HEK293 (cell line): ENCODE data around the gene HOXD9.

ENCODE experiments used
- CTCF ChIA-PET: fragments of 350-600 bp; formaldehyde crosslinking; extraction: SDS; loops from one replicate; lab custom pipeline; 2021; ENCODE audit warnings: antibody characterized with exemption; lab: Yijun Ruan, JAX
- POLR2A ChIA-PET: fragments of 300-600 bp; formaldehyde crosslinking; extraction: SDS; loops from one replicate; lab custom pipeline; 2020; ENCODE audit warnings: antibody characterized with exemption, inconsistent platforms; lab: Yijun Ruan, JAX
- H3K27ac ChIP-seq: fragments of 200-500 bp; sonication (Bioruptor generic); 2 replicates; pipeline ENCODE4 v1.5.1; 2014; ENCODE audit warnings: low read depth, low read length, control low read depth, inconsistent platforms; ENCODE audit errors: extremely low read depth
- H3K36me3 ChIP-seq, 2 experiments: fragments of 200-500 bp in 1 of 2; sonication (Bioruptor generic) in 1 of 2; 1 replicate in 1 of 2; 2 replicates in 1 of 2; pipeline ENCODE4 v1.5.1; 2014 to 2017; ENCODE audit warnings: inconsistent platforms in 2 of 2, low read length in 2 of 2; ENCODE audit not compliant: control insufficient read depth in 2 of 2, insufficient read depth in 1 of 2
- H3K4me1 ChIP-seq: fragments of 200-500 bp; sonication (Bioruptor generic); 2 replicates; pipeline ENCODE4 v1.5.1; 2014; ENCODE audit warnings: mild to moderate bottlenecking, low read length, inconsistent platforms; ENCODE audit not compliant: control insufficient read depth, insufficient read depth
- H3K4me3 ChIP-seq: 2 replicates; pipeline ENCODE4 v1.5.1; 2011; ENCODE audit warnings: low read depth, mild to moderate bottlenecking, control low read depth, low read length, moderate library complexity
- H3K9me3 ChIP-seq: fragments of 200-500 bp; sonication (Bioruptor generic); 2 replicates; pipeline ENCODE4 v1.5.1; 2014; ENCODE audit warnings: low read depth, low read length, inconsistent platforms; ENCODE audit not compliant: control insufficient read depth, insufficient read depth
- GLI2 ChIP-seq: fragments of 450-650 bp; formaldehyde crosslinking; IDR thresholded peaks from 2 replicates; pipeline ENCODE4; 2017; ENCODE audit warnings: missing biosample characterization, missing genetic modification characterization, low read depth, borderline replicate concordance
- KLF1 ChIP-seq: fragments of 450-650 bp; formaldehyde crosslinking; IDR thresholded peaks from 2 replicates; pipeline ENCODE4 v1.5.1; 2016; ENCODE audit warnings: missing biosample characterization, missing genetic modification characterization
- MYNN ChIP-seq: fragments of 450-650 bp; formaldehyde crosslinking; IDR thresholded peaks from 2 replicates; pipeline ENCODE4 v1.5.1; 2016; ENCODE audit warnings: missing biosample characterization, missing genetic modification characterization, borderline replicate concordance
- MZF1 ChIP-seq: fragments of 450-650 bp; formaldehyde crosslinking; IDR thresholded peaks from 2 replicates; pipeline ENCODE4 v1.5.1; 2017; ENCODE audit warnings: missing biosample characterization, missing genetic modification characterization, borderline replicate concordance
- PRDM1 ChIP-seq: fragments of 450-650 bp; formaldehyde crosslinking; IDR thresholded peaks from 2 replicates; pipeline ENCODE4; 2016; ENCODE audit warnings: missing biosample characterization, missing genetic modification characterization
- REPIN1 ChIP-seq: fragments of 450-650 bp; formaldehyde crosslinking; IDR thresholded peaks from 2 replicates; pipeline ENCODE4 v1.5.1; 2017; ENCODE audit warnings: missing biosample characterization, missing genetic modification characterization, low read depth
- TCF7L2 ChIP-seq: IDR thresholded peaks from 2 replicates; pipeline ENCODE4 v1.6.1; 2011; ENCODE audit warnings: low read depth, mild to moderate bottlenecking, inconsistent platforms, low read length, moderate library complexity, borderline replicate concordance
- ZBTB48 ChIP-seq: fragments of 450-650 bp; formaldehyde crosslinking; IDR thresholded peaks from 2 replicates; pipeline ENCODE4 v1.5.1; 2016; ENCODE audit warnings: missing biosample characterization, missing genetic modification characterization
- ZIC2 ChIP-seq: fragments of 450-650 bp; formaldehyde crosslinking; IDR thresholded peaks from 2 replicates; pipeline ENCODE4 v1.5.1; 2016; ENCODE audit warnings: missing biosample characterization, missing genetic modification characterization
- ZNF221 ChIP-seq: fragments of 450-650 bp; formaldehyde crosslinking; IDR thresholded peaks from 2 replicates; pipeline ENCODE4 v1.5.1; 2017; ENCODE audit warnings: missing biosample characterization, missing genetic modification characterization, borderline replicate concordance
- ZNF274 ChIP-seq, 2 experiments: fragments of 200-500 bp in 1 of 2; fragments of 450-650 bp in 1 of 2; sonication (Bioruptor generic) in 1 of 2; formaldehyde crosslinking in 1 of 2; IDR thresholded peaks; 2 replicates each; pipeline versions ENCODE4 v1.5.1 to v1.6.1; 2014 to 2016; ENCODE audit warnings: borderline replicate concordance in 1 of 2, inconsistent platforms in 1 of 2, low read length in 1 of 2, missing biosample characterization in 1 of 2, missing genetic modification characterization in 1 of 2
- ZNF354C ChIP-seq: fragments of 450-650 bp; formaldehyde crosslinking; IDR thresholded peaks from 2 replicates; pipeline ENCODE4 v1.5.1; 2016; ENCODE audit warnings: missing biosample characterization, missing genetic modification characterization, low read depth, borderline replicate concordance
- ZNF433 ChIP-seq: fragments of 450-650 bp; formaldehyde crosslinking; IDR thresholded peaks from 2 replicates; pipeline ENCODE4 v1.5.1; 2016; ENCODE audit warnings: missing biosample characterization, missing genetic modification characterization, low read depth
- ZNF529 ChIP-seq: fragments of 450-650 bp; formaldehyde crosslinking; IDR thresholded peaks from 2 replicates; pipeline ENCODE4 v1.5.1; 2017; ENCODE audit warnings: missing genetic modification characterization, missing biosample characterization; ENCODE audit not compliant: insufficient replicate concordance
- ZNF585B ChIP-seq: fragments of 450-650 bp; formaldehyde crosslinking; IDR thresholded peaks from 2 replicates; pipeline ENCODE4 v1.5.1; 2016; ENCODE audit warnings: missing biosample characterization, missing genetic modification characterization
- TF ChIP-seq, protein P1 (sequence below): fragments of 450-650 bp; formaldehyde crosslinking; IDR thresholded peaks from 2 replicates; pipeline ENCODE4 v1.5.1; 2017; ENCODE audit warnings: missing biosample characterization, missing genetic modification characterization
- TF ChIP-seq, protein P2 (sequence below): fragments of 450-650 bp; formaldehyde crosslinking; IDR thresholded peaks from 2 replicates; pipeline ENCODE4 v1.5.1; 2016; ENCODE audit warnings: missing biosample characterization, missing genetic modification characterization
- TF ChIP-seq, protein P3 (sequence below): fragments of 450-650 bp; formaldehyde crosslinking; IDR thresholded peaks from 2 replicates; pipeline ENCODE4 v1.5.1; 2016; ENCODE audit warnings: missing biosample characterization, missing genetic modification characterization, borderline replicate concordance
- TF ChIP-seq, protein P4 (sequence below): fragments of 450-650 bp; formaldehyde crosslinking; IDR thresholded peaks from 2 replicates; pipeline ENCODE4 v1.5.1; 2017; ENCODE audit warnings: missing biosample characterization, missing genetic modification characterization
- TF ChIP-seq, protein P5 (sequence below): fragments of 450-650 bp; formaldehyde crosslinking; IDR thresholded peaks from 2 replicates; pipeline ENCODE4; 2016; ENCODE audit warnings: missing biosample characterization, missing genetic modification characterization

Gene HOXD9

DNA sequence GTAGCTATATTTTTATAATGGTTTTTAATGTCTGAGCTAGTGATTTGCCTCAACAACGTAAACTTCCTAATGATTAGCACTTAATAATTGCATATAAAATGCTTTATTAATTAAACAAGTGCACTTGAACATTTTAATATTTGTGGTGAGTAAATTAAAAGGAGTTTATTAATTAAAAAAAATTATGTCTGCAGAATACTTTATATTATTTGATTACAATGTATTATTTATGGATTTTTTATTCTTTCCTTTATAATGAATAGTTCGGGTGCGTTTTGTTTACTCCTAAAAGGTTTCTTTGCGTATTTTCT is 9.3 kb downstream of the HOXD9 start:
- H3K4me1 ChIP-seq, result peaks cover 13% of the 10 kb centered on the region; the same call in 1 of the 2 replicates
- TF ChIP-seq MYNN (tag by site-specific recombination) (no peak), ZNF354C (tag by site-specific recombination) (no peak), KLF1 (tag by site-specific recombination) (no peak), REPIN1 (tag by site-specific recombination) (no peak)
- CTCF ChIA-PET, result interaction anchor here (0.6 to 3.1 kb wide), 13 partner anchors 9 to 1115 kb away, joined by 3 to 19 read pairs (median 4); no protein-coding TSS in a partner anchor
- POLR2A ChIA-PET, result interaction anchor here (0.9 to 1.3 kb wide), 2 partner anchors 9 to 25 kb away, joined by 4 to 6 read pairs; no protein-coding TSS in a partner anchor
- H3K36me3 ChIP-seq, result no peaks in the 10 kb centered on the region
- H3K27ac ChIP-seq, result no peak overlapping the region
- no peak overlapping the region for H3K4me3 ChIP-seq
- H3K9me3 ChIP-seq, result no peaks in the 10 kb centered on the region

DNA sequence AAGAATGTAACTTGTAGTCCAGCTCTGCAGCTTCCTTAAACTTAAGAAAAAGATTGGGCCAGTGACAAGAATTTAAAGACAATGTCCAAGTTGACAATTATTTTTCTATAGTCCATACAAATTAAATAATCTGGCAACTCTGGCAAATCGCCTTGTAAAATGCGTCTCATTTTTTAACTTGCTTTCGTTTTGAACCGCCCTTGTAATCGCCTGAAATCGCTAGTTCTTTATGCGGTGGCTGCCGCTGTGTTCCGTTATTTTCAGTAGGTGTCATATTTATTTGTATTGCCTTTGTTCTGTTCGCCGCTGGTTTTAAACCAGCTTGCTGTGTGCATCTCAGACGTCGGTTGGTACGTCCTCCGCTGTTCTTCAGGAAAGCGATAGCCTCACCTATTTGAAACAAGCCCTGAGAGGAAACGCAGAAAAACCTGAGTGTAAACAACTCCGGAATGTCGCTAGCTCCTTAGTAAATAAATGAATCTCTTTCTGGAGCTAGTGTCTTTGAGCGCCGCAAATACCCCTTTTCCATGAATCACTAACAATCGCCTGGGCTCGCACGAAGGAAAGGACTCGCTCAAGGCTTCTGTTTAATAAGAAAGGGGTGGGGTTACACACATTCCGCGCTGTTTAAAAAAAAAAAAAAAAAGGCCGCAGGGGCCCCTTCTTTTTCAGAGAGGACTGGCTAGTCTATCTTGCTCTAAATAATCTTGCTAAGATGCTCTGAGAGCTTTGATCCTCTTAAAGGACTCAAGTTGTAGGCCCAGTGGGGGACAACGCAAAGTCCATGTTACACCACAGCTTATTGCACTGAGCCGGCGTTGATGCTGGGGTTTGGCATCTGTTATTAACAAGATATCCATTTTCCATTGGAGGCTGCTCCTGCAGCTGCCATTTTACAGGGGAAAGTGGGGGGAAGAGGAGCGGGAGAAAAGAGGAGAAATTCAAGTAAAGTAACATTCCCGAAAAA is 10.0 kb downstream of the HOXD9 start:
- peaks cover 13% of the 10 kb centered on the region; the same call in 1 of the 2 replicates for H3K4me1 ChIP-seq
- H3K36me3 ChIP-seq, result no peaks in the 10 kb centered on the region
- H3K27ac ChIP-seq, result no peak overlapping the region
- POLR2A ChIA-PET, result interaction anchor here (0.7 to 0.9 kb wide), 2 partner anchors 26 to 504 kb away, joined by 3 to 4 read pairs; no protein-coding TSS in a partner anchor
- H3K4me3 ChIP-seq, result no peak overlapping the region
- TF ChIP-seq, protein P1, sequence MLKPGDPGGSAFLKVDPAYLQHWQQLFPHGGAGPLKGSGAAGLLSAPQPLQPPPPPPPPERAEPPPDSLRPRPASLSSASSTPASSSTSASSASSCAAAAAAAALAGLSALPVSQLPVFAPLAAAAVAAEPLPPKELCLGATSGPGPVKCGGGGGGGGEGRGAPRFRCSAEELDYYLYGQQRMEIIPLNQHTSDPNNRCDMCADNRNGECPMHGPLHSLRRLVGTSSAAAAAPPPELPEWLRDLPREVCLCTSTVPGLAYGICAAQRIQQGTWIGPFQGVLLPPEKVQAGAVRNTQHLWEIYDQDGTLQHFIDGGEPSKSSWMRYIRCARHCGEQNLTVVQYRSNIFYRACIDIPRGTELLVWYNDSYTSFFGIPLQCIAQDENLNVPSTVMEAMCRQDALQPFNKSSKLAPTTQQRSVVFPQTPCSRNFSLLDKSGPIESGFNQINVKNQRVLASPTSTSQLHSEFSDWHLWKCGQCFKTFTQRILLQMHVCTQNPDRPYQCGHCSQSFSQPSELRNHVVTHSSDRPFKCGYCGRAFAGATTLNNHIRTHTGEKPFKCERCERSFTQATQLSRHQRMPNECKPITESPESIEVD, result no peak
- TF ChIP-seq PRDM1 (tag by site-specific recombination), result peak; percentile 88
- TF ChIP-seq, all 188 proteins: peak for 1
- H3K9me3 ChIP-seq, result no peaks in the 10 kb centered on the region
- CTCF ChIA-PET, result interaction anchor here (0.6 to 3.1 kb wide), 14 partner anchors 8 to 1016 kb away, joined by 3 to 19 read pairs (median 4); no protein-coding TSS in a partner anchor

DNA sequence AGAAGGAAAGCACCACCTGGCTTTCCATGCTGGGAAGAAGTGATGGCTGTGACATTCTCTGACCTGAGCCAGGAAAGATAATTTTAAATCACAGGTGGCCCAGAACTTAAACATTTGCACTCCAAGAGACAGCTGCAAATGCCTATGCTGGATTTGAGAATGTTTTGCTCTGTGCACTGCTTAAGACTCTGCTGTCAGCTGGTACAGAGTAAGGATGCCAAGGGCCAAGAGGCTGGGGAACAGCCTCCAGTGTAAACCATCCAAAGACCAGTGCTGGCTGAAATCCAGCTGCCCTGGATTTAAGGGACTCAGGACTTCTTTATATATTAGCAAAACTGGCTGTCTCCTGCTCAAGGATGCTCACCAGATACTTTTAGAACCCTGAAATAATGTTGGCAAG is 10.9 kb downstream of the HOXD9 start:
- H3K9me3 ChIP-seq, result no peaks in the 10 kb centered on the region
- peaks cover 16% of the 10 kb centered on the region for H3K4me1 ChIP-seq
- CTCF ChIA-PET, result interaction anchor here (0.5 to 1.7 kb wide), 5 partner anchors 314 to 1015 kb away, joined by 3 to 8 read pairs (median 4); no protein-coding TSS in a partner anchor
- no peaks in the 10 kb centered on the region for H3K36me3 ChIP-seq
- POLR2A ChIA-PET, result interaction anchor here (0.7 kb wide), 1 partner anchor 322 kb away, joined by 3 read pairs; no protein-coding TSS in a partner anchor
- no peak overlapping the region for H3K4me3 ChIP-seq
- H3K27ac ChIP-seq, result no peak overlapping the region
- TF ChIP-seq ZNF274 (IDR thresholded peaks at IDR 0.05; ENCODE audit: low read length), result no peak
- no peak for TF ChIP-seq ZNF274 (tag by site-specific recombination; IDR thresholded peaks at IDR 0.05; ENCODE audit: borderline replicate concordance)
- TF ChIP-seq, protein P2, sequence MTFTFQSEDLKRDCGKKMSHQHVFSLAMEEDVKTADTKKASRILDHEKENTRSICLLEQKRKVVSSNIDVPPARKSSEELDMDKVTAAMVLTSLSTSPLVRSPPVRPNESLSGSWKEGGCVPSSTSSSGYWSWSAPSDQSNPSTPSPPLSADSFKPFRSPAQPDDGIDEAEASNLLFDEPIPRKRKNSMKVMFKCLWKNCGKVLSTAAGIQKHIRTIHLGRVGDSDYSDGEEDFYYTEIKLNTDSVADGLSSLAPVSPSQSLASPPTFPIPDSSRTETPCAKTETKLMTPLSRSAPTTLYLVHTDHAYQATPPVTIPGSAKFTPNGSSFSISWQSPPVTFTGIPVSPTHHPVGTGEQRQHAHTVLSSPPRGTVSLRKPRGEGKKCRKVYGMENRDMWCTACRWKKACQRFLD, result no peak
- TF ChIP-seq ZBTB48, result no peak
- TF ChIP-seq, protein P3, sequence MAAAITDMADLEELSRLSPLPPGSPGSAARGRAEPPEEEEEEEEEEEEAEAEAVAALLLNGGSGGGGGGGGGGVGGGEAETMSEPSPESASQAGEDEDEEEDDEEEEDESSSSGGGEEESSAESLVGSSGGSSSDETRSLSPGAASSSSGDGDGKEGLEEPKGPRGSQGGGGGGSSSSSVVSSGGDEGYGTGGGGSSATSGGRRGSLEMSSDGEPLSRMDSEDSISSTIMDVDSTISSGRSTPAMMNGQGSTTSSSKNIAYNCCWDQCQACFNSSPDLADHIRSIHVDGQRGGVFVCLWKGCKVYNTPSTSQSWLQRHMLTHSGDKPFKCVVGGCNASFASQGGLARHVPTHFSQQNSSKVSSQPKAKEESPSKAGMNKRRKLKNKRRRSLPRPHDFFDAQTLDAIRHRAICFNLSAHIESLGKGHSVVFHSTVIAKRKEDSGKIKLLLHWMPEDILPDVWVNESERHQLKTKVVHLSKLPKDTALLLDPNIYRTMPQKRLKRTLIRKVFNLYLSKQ (tag by site-specific recombination), result no peak
- TF ChIP-seq REPIN1 (tag by site-specific recombination), result no peak
- no peak for TF ChIP-seq TCF7L2
- TF ChIP-seq, protein P4, sequence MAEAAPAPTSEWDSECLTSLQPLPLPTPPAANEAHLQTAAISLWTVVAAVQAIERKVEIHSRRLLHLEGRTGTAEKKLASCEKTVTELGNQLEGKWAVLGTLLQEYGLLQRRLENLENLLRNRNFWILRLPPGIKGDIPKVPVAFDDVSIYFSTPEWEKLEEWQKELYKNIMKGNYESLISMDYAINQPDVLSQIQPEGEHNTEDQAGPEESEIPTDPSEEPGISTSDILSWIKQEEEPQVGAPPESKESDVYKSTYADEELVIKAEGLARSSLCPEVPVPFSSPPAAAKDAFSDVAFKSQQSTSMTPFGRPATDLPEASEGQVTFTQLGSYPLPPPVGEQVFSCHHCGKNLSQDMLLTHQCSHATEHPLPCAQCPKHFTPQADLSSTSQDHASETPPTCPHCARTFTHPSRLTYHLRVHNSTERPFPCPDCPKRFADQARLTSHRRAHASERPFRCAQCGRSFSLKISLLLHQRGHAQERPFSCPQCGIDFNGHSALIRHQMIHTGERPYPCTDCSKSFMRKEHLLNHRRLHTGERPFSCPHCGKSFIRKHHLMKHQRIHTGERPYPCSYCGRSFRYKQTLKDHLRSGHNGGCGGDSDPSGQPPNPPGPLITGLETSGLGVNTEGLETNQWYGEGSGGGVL (tag by site-specific recombination), result no peak
- TF ChIP-seq GLI2 (tag by site-specific recombination), result no peak
- no peak for TF ChIP-seq ZNF433
- no peak for TF ChIP-seq ZNF221 (tag by site-specific recombination)
- TF ChIP-seq ZNF529 (tag by site-specific recombination), result no peak
- TF ChIP-seq, protein P5, sequence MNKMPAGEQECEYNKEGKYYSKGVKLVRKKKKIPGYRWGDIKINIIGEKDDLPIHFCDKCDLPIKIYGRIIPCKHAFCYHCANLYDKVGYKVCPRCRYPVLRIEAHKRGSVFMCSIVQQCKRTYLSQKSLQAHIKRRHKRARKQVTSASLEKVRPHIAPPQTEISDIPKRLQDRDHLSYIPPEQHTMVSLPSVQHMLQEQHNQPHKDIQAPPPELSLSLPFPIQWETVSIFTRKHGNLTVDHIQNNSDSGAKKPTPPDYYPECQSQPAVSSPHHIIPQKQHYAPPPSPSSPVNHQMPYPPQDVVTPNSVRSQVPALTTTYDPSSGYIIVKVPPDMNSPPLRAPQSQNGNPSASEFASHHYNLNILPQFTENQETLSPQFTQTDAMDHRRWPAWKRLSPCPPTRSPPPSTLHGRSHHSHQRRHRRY, result no peak
- no peak for TF ChIP-seq MZF1 (tag by site-specific recombination)
- TF ChIP-seq ZIC2 (tag by site-specific recombination), result no peak
- TF ChIP-seq ZNF585B (tag by site-specific recombination), result no peak
